ENCODE results near the gene ZWILCH. TPM values are rescaled to one million over a fixed set of nuclear protein-coding genes. Genes with fewer than 3 reads are reported as not detected.

The ZWILCH gene
- total and polyA plus RNA-seq, 8 donors: 0.89 to 46.7 (median 5.8) TPM

DNA sequence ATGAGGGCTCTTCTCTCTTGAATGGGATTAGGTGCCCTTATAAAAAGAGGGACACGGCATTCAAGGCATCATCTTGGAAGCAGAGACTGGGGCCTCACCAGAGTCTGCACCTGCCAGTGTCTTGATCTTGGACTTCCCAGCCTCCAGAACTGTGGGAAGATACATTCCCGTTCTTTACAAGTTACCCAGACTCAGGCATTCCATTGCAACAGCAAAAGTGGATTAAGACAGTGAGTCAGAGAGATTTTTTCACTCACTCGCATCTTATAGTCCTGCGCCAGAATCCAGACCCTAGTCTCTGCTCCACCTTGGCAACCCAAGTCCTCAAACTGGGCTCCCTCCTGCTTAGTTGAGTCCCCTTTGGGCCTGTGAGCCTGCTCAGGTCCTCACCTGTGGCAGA lies 58.0 kb downstream of the ZWILCH start:
- no peak for DNase-seq
- no peak overlapping the region for H3K27ac ChIP-seq
- TF ChIP-seq POLR2AphosphoS5 (IDR thresholded peaks at IDR 0.05) (no peak), POLR2A (IDR thresholded peaks at IDR 0.05) (no peak), EP300 (IDR thresholded peaks at IDR 0.05) (no peak)
- TF ChIP-seq, protein P1, sequence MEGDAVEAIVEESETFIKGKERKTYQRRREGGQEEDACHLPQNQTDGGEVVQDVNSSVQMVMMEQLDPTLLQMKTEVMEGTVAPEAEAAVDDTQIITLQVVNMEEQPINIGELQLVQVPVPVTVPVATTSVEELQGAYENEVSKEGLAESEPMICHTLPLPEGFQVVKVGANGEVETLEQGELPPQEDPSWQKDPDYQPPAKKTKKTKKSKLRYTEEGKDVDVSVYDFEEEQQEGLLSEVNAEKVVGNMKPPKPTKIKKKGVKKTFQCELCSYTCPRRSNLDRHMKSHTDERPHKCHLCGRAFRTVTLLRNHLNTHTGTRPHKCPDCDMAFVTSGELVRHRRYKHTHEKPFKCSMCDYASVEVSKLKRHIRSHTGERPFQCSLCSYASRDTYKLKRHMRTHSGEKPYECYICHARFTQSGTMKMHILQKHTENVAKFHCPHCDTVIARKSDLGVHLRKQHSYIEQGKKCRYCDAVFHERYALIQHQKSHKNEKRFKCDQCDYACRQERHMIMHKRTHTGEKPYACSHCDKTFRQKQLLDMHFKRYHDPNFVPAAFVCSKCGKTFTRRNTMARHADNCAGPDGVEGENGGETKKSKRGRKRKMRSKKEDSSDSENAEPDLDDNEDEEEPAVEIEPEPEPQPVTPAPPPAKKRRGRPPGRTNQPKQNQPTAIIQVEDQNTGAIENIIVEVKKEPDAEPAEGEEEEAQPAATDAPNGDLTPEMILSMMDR (IDR thresholded peaks at IDR 0.05): no peak
- peaks cover 0 to 7% (median 3%) of the 10 kb centered on the region in 4 donors for H3K4me1 ChIP-seq
- intact Hi-C loops (cut with DNase I; ENCODE audit: low total_unique reads): no loop called here
- H3K27me3 ChIP-seq: no peaks in the 10 kb centered on the region
- no peak overlapping the region for H3K4me3 ChIP-seq
- H3K9me3 ChIP-seq: no peaks in the 10 kb centered on the region
- whole genome bisulfite sequencing, 5 donors: 91 to 94% (median 91%) methylated on average over 2 to 4 of the region's 4 CpGs
- H3K36me3 ChIP-seq: no peaks in the 10 kb centered on the region

DNA sequence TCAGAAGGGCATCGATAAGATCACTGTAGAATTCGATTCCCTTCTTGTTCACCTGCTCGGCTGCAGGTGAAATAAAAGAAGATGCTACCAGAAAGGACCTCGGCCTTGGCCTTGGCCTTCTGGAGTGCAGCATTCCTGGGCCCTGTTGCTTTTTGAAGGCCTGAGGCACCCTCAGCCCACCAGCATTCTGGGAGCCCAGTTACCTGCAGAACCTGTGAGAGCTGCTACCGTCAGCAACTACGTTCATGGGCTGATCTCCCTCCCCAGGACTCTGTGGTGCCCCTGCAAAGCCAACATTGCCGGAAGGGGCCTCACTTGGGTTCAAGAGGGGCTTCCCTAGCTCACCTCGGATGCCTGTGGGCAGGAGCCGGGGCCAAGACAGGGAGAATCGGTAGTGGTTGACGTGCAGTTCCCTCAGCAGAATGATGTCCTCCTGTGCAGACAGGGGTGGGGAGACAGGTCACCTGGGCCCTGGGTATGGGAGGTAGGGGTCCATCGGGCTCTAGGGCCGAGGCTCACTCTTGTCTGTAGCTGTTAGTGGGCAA lies 58.5 kb downstream of the ZWILCH start:
- Histone ChIP-seq H3K9me3 (no peaks in the 10 kb centered on the region), H3K27ac (no peak overlapping the region), H3K4me1 (peaks cover 0 to 7% (median 3%) of the 10 kb centered on the region in 4 donors), H3K27me3 (no peaks in the 10 kb centered on the region), H3K4me3 (no peak overlapping the region), H3K36me3 (no peaks in the 10 kb centered on the region)
- TF ChIP-seq EP300 (IDR thresholded peaks at IDR 0.05): no peak
- TF ChIP-seq, protein P1 (IDR thresholded peaks at IDR 0.05): no peak
- TF ChIP-seq POLR2AphosphoS5 (IDR thresholded peaks at IDR 0.05): no peak
- no peak for TF ChIP-seq POLR2A (IDR thresholded peaks at IDR 0.05)
- 89 to 94% (median 92%) methylated on average over 12 to 13 of the region's 13 CpGs for WGBS, 5 donors
- intact Hi-C loops (cut with DNase I; ENCODE audit: low total_unique reads): no loop called here
- no peak for DNase-seq

DNA sequence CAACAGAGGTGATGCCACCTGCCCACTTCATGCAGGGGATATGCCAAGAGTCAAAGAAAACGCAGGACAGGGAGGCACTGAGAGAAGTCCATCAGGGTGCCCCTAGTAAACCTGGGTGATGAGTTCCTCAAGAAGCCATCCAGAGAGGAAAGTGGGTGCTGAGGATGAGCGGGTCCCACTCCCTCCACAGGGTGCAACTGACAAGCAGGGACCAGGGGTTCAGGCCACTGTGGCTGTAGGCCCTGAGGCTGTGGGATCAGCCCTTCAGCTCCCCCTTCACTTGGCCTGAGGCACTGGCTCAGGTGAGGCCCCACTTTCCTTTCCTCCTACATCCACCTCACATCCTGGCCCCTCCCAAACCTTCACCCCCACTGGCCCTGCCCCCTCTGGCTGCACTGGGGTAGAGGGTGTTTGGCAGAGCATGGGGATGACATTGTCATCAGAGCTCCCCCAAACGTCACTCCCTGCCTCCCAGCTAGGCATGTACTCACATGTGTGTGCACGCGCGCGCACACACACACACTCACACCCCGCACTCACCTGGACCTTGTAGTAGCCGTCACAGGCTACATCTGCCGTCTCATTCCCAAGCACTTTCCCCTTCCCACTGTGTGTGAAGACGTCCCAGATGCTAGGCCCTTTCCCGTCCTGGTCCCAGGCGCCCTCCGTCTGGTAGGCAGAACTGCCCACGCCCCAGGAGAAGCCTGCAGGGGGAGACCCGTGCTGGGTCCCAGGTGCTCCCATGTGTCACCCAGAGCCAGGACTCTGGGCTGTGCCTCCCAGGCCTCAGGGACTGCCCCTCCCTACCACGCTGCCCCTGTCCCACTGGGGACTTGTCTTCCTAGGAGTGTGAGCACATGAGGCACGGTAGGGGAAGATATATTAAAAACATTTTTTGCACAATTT lies 59.3 kb downstream of the ZWILCH start:
- H3K36me3 ChIP-seq: no peaks in the 10 kb centered on the region
- DNase-seq: no peak
- intact Hi-C loops (cut with DNase I; ENCODE audit: low total_unique reads): no loop called here
- no peaks in the 10 kb centered on the region for H3K27me3 ChIP-seq
- H3K27ac ChIP-seq: no peak overlapping the region
- H3K4me3 ChIP-seq: no peak overlapping the region
- TF ChIP-seq POLR2AphosphoS5 (IDR thresholded peaks at IDR 0.05) (no peak), POLR2A (IDR thresholded peaks at IDR 0.05) (no peak), EP300 (IDR thresholded peaks at IDR 0.05) (no peak)
- TF ChIP-seq, protein P1 (IDR thresholded peaks at IDR 0.05): no peak
- H3K9me3 ChIP-seq: no peaks in the 10 kb centered on the region
- WGBS, 5 donors: 76 to 87% (median 84%) methylated on average over 17 to 18 of the region's 18 CpGs
- peaks cover 0 to 7% (median 3%) of the 10 kb centered on the region in 4 donors for H3K4me1 ChIP-seq

DNA sequence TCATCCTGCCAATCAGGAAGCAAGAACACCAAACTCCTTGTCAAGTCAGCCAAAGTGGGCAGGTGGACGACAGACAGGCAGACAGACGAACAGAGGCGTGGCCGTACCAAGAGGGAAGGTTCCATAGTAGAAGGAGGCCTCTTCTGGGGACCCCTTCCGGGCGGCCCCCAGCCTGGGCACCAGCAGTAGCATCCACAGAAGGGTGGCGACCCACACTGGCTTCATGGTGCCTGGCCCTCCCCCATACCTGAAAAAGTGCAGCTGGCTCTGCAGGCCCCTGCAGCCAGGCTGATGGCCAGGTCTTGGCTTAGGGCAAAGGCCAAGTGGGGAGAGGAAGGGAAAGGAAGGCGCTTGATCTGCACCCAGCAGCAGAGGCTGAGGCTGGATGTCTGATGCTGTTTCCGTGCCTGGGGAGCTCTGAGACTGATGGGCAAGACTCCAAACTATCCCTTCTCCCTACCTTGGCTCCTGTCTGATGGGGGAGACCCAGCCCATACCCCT lies 60.1 kb downstream of the ZWILCH start:
- TF ChIP-seq, protein P1 (IDR thresholded peaks at IDR 0.05): no peak
- no peak for TF ChIP-seq POLR2A (IDR thresholded peaks at IDR 0.05)
- TF ChIP-seq POLR2AphosphoS5 (IDR thresholded peaks at IDR 0.05): no peak
- no peak for TF ChIP-seq EP300 (IDR thresholded peaks at IDR 0.05)
- Histone ChIP-seq H3K36me3 (no peaks in the 10 kb centered on the region), H3K4me3 (no peak overlapping the region), H3K27ac (no peak overlapping the region), H3K27me3 (no peaks in the 10 kb centered on the region), H3K4me1 (peaks cover 0 to 7% (median 3%) of the 10 kb centered on the region in 4 donors), H3K9me3 (no peaks in the 10 kb centered on the region)
- no peak for DNase-seq
- 71 to 86% (median 76%) methylated on average over 7 to 9 of the region's 9 CpGs for WGBS, 5 donors
- intact Hi-C loops (cut with DNase I; ENCODE audit: low total_unique reads): no loop called here
